D721Med (cell line): ENCODE results near the gene ZFP36L2.

Source experiments
- DNase-seq: peaks from one replicate; pipeline ENCODE4 v3.0.0; 2011; ENCODE audit warnings: low spot score; ENCODE audit not compliant: insufficient read length
- FAIRE-seq: peaks from 2 replicates; lab custom pipeline; 2011; peaks lifted over from hg19 to GRCh38; lab: Jason Lieb, UNC
- CTCF ChIP-seq: IDR thresholded peaks from 2 replicates; pipeline ENCODE4 v1.5.1; 2012; ENCODE audit warnings: mild to moderate bottlenecking, control low read depth; ENCODE audit not compliant: insufficient read depth; ENCODE audit errors: missing control alignments

Gene ZFP36L2

GRCh38 chr2:43185146-43185545 lies 41.3 kb downstream of the ZFP36L2 start:
- FAIRE-seq (no peak), DNase-seq (no peak)
- TF ChIP-seq CTCF: no peak

- no peak for FAIRE-seq
- no peak for TF ChIP-seq CTCF
- no peak for DNase-seq
Observed at GRCh38 chr2:43184339-43184895, 42.0 kb downstream of the ZFP36L2 start.

- DNase-seq (no peak), FAIRE-seq (no peak)
- TF ChIP-seq CTCF: no peak
Observed at GRCh38 chr2:43183743-43184142, 42.7 kb downstream of the ZFP36L2 start.

- no peak for FAIRE-seq
- TF ChIP-seq CTCF: no peak
- no peak for DNase-seq
Observed at GRCh38 chr2:43180897-43181296, 45.5 kb downstream of the ZFP36L2 start.

GRCh38 chr2:43179942-43180341 lies 46.5 kb downstream of the ZFP36L2 start:
- no peak for FAIRE-seq
- DNase-seq: no peak
- TF ChIP-seq CTCF: no peak

- no peak for TF ChIP-seq CTCF
- DNase-seq: no peak
- no peak for FAIRE-seq
Observed at GRCh38 chr2:43178602-43179542, 47.5 kb downstream of the ZFP36L2 start.

- FAIRE-seq: no peak
- DNase-seq: no peak
- no peak for TF ChIP-seq CTCF
Observed at GRCh38 chr2:43178055-43178598, 48.3 kb downstream of the ZFP36L2 start.
